Peyer's patch (tissue), 4 donors: ENCODE data around the gene TPCN2.

Experiments used
- CTCF ChIP-seq, 6 experiments: fragments of 450-650 bp in 4 of 6; fragments of 200-600 bp in 2 of 6; sonication (generic) in 1 of 6; IDR thresholded peaks; one replicate each; pipeline ENCODE4 v1.5.1; 2017 to 2019; ENCODE audit warnings: antibody characterized with exemption in 6 of 6, mild to moderate bottlenecking in 3 of 6, moderate library complexity in 1 of 6
- POLR2A ChIP-seq, 2 donors: fragments of 450-650 bp; IDR thresholded peaks; one replicate each; pipeline ENCODE4 v1.5.1; 2017; ENCODE audit warnings: antibody characterized with exemption in 2 of 2, mild to moderate bottlenecking in 2 of 2, moderate library complexity in 2 of 2

- TF ChIP-seq CTCF (IDR thresholded peaks at IDR 0.05) (no peak), POLR2A (IDR thresholded peaks at IDR 0.05) (no peak)
These were observed 17.7 kb downstream of the TPCN2 start for GRCh38 chr11:69066122-69067112.
